GM19351 (cell line): ENCODE data around the gene SYN1.

Experiments used
- ATAC-seq: cut with Tn5 transposase; IDR thresholded peaks from one replicate; pipeline ENCODE4 v1.9.1; 2021; ENCODE audit warnings: mild to moderate bottlenecking, moderate library complexity; ENCODE audit not compliant: unreplicated experiment

The SYN1 gene

DNA sequence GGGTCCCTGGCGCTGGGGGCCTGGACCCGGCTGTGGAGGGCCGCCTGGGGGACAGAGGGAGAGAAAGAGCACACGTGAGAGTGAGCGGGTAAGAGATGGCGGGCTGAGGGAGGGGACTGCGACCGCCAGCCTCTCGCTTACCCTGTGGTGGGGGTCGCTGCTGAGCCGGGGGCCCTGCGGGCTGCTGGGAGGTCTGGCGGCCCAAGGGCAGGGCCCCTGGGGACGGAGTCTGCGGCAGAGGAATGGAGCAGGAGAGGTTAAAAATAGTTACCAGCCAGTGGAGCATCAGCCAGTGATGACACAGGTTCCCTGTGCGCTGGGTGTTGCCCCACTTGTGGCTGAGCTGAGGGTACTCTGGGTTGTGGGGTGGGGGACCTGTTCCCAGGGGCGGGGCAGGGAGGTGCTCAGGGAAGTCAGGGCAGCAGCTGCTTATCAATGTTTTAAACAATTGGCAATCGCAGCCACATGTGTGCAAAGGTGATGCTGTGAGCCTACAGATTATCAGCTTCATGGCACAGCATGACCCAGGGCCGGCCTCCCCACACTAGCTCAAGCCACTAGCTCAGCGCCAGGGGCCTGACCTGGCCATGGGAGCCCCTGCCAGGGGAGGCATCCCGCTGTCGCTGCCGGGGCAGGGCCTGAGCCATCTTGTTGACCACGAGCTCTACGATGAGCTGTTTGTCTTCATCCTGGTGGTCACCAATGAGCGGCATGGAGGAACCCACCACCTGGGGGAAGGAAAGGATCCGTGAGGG lies 44.9 kb downstream of the SYN1 start:
- no peak for ATAC-seq

DNA sequence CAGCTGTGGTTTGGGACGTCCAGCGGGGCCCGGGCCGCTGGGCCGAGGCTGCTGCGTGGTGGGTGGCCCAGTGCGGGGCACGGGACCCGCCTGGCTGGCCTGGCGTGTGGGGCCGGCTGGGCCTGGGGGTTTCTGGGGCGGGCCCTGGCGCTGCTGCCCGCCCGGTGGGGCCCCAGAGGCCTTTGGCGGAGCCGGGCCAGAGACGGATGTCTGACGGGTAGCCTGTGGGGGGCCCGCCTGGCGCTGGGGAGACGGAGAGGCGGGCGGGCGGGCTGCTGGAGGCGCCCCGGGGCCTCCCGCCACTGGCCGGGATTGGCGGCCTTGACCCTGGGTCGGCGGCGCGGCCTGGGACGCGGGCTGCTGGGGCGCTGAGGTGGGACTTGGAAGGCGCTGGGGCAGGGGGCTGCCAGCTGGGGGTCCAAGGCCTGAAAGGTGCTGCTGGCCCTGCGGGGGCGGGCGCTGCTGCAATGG lies 45.5 kb downstream of the SYN1 start:
- ATAC-seq = no peak

DNA sequence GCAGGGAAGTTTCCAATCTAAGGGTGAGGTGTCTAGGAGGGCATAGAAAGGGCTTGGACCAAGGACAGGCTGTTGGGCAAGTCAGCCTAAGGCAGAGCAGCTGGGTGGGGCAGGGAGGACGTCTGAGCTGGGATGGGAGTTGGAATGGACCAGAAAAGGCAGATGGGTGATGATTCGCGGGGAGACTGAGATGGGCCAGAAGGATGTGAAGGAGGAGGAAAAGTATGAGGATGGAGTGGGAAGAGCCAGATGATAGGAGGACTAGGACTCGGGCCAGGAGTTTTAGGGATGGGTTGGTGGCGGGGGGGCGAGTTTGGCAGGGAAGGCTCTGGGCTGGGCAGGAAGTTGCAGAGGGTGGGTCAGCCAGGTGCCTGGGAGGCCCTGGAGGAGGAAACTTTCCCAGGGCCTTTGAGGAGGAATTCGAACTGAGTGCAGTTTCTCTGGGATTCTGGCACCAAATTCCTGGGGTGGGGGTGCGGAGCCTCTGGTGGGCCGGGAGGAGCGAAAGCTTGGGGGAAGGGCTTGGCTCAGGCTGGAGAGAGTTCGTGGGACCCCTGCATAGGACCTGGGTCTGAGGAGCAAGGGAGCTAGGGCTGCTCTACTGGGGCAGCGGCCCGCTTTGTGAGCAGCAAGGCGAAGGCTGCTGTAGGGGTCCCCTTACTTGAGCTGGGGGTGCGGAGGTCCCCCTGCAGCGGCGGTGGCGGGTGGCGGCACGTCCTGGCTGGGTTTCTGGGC lies 46.1 kb downstream of the SYN1 start:
- ATAC-seq = no peak

DNA sequence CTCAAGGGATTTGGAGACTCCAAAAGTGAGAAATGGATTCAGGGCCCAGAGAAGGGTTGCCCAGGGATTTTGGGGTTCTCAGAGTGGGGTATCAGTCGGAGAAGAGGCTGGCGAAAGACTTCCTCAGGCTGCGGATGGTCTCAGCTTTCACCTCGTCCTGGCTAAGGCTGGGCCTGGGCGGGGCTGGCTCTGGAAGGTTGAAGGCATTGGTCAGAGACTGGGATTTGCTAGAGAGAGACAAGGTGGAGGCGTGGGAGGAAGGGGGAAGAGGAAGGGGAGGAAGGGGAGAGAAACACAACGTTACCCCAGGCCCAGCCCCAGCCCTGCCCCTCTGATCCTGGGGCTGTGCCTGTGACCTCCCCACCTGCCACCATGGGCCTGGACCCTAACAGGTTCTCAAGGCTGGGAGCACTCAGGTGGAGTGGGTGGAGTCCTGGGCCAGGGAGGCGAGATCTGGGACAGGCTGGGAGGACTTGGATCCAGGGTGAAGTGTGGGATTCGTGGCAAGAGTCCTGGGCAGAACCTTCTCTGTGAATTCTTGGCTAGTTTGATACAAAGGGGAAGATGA lies 46.8 kb downstream of the SYN1 start:
- no peak for ATAC-seq

DNA sequence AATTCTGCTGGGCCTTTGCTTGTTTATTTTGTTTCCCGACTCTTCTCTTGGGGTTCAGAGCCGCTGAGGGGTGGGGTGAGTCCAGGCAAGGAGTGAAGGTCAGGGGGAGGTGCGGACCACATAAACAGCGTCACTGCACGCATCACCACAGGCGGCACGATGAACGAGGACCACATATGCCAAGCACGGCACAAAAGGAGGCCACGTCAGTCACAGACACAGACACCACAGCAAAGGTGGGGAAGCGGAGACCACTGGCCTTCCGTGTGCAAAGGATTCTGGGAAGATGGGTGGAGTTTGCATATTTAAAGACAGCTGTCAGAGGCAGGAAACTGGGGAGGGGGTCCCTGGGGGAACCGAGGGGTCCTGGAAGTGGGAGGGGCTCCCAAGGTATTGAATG lies 47.8 kb downstream of the SYN1 start:
- no peak for ATAC-seq

DNA sequence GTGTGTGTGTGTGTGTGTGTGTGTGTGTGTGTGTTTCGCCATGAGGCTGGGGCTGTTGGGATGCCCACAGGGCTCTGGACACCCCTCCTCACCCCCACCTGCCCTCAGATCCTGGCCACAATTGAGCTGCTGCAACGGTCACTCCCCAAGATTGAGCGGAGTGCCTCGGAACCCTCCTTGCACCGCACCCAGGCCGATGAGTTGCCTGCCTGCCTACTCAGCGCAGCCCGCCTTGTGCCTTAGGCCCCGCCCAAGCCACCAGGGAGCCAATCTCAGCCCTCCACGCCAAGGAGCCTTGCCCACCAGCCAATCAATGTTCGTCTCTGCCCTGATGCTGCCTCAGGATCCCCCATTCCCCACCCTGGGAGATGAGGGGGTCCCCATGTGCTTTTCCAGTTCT lies 48.4 kb downstream of the SYN1 start:
- ATAC-seq = no peak

DNA sequence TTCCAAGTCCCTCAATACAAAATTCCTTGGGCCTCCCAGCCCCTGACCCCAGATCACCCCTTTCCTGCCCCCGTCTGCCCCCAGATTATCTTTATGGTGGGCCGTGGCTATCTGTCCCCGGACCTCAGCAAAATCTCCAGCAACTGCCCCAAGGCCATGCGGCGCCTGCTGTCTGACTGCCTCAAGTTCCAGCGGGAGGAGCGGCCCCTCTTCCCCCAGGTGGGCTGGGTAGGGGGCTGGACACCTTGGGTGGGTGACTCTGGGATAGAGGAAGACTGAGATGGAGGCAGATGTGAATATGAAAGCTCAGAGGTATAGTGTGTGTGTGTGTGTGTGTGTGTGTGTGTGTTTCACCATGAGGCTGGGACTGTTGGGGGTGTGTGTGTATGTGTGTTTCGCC lies 48.9 kb downstream of the SYN1 start:
- ATAC-seq = no peak

DNA sequence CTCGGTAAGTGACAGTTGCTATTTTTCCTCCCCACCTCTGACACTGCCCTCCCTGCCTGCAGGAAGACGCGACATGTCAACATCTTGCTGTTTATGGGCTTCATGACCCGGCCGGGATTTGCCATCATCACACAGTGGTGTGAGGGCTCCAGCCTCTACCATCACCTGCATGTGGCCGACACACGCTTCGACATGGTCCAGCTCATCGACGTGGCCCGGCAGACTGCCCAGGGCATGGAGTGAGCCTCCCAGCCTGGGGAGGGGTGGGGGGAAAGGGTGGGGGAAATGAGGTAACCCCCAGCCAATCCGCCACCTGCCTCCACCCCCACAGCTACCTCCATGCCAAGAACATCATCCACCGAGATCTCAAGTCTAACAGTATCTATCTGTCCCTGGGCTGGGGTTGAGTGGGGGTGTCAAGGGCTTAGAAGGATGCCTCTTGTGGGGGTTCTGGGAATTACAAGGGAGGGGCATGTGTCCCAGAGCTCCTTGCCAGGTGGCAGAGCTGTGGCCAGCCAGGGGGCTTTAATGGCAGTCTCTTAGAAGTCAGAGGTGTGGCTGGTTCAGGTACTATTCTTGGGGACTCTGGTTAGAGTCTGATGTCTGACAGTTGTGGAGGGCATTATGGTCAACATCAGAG lies 50.9 kb downstream of the SYN1 start:
- no peak for ATAC-seq

DNA sequence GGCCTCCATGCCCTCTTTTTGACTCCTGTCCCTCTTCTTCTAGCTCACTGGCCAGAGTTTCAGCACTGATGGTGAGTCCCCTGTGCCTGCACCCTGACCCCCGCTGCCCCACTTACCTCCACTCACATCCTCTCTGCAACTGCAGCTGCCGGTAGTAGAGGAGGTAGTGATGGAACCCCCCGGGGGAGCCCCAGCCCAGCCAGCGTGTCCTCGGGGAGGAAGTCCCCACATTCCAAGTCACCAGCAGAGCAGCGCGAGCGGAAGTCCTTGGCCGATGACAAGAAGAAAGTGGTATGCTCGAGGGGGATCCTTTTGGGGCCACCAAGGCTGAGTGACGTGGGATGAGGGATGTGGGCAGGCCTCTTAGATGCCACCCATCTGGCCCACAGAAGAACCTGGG lies 52.8 kb downstream of the SYN1 start:
- no peak for ATAC-seq

DNA sequence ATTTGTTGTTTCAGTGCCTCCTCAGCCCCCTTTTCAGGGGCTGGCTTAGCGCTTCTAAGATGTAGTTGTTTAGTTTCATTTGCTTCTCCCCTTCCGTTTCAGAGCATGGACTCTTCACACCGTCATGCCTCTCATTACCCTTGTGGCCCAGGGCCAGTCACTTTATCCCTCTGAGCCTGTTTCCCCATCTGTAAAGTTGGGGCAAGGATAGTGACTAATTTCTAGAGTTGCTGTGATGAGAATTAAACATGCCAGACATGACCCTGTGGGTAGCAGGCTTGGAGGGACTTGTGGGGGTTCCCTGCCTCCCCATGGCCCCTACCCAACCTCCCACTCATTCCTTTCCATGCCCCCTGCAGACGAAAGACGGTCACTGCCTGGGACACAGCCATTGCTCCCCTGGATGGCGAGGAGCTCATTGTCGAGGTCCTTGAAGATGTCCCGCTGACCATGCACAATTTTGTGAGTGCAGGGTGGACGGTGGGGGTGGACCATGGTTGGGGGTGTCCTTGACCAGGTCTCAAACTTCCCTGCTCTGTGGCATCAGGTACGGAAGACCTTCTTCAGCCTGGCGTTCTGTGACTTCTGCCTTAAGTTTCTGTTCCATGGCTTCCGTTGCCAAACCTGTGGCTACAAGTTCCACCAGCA lies 55.1 kb downstream of the SYN1 start:
- ATAC-seq = no peak

DNA sequence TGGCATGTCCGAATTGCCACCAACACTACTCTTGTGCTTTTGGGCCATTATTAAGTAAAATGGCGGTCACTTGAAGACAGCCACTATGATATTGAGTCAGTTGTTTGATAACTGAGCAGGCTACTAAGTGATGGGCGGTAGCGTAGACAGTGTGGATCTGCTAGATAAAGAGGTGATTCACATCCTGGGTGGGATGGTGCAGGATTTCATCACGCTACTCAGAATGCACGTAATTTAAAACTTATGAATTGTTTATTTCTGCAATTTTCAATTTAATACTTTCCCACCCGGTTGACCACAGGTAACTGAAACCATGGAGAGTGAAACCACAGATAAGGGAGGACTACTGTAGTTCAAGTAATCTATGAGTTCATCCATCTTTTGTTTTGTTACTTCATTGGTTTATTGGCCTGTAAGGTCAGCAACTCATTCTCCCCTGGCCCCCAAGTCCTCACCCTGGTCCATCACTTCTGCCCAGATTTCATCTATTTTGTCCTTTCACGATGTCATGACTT lies 55.8 kb downstream of the SYN1 start:
- no peak for ATAC-seq

DNA sequence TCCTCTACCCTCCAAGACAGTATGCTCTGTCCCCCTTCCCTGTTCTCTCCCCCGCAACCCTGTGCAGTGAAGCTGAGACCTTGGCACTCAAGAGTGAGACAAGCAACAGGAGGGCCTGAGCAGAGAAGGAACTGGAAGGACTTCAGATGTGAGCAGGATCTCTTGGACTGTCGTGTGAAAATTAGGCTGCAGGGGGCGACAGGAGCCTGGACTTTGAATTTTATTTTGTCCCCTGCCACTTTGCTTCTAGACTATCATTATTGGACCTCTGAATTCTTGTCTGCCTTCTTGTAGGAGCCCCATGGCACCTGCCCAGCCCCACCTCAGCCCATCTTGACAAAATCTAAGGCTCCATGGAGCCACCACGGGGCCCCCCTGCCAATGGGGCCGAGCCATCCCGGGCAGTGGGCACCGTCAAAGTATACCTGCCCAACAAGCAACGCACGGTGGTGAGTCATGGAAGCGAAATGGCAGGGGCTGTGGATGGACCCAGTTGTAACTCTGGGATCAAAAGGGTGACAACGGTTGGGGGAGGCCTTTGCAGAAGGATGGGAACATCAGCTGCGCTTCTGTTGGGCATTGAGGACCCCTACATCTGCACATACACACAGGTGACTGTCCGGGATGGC lies 56.9 kb downstream of the SYN1 start:
- ATAC-seq = no peak

DNA sequence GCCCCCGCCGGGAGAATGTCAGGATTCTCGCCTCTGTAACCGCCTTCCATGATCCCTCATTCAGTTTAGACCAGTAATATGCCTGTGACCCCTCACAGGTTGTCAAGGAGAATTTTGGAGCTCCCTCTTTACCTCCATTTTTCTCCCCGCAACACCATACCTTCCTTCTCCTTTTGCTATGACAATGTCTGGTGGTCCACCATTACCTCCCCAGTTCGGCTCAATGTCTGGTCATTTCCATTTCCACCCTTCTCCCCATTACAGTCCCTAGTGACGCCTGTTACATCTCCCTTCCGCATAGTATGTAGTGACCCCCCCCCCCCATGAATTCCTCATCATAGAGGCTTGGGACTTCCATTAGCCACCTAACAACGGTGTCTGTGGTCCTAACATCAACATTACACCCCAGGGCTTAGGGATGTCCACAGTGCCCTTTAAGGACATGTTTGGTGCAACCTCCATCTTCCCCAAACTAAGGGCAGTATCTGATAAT lies 58.0 kb downstream of the SYN1 start:
- no peak for ATAC-seq

DNA sequence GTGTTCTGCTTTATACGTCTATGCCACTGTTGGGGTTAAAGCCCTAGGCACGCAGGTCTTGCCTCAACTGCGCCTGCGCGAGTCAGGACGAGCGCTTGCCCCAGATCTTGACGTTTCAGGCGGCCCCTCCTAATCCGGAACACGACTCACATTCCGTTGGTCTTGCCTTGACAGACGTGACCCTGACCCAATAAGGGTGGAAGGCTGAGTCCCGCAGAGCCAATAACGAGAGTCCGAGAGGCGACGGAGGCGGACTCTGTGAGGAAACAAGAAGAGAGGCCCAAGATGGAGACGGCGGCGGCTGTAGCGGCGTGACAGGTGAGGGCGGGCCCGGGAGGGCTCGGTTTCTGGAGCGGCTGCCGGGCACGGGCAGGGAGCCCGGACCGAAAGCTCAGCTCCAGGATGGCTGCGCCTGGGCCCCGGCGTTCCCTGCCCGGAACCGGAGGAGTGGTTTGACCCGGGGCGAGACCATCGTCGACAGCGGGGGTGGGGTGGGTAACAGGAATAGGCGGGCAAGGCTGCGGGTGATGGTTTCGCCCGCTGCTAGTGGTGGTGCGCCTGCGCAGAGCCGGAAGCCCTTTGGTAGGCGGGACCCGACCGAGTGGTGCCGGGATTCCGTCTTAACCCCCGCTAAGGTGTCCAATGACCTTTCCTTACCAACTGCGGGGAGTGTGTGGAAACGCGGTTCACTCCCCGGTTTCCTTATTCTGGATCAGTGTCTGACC lies 58.6 kb downstream of the SYN1 start, which contains the start of gene ARAF:
ARAF (plus strand) TSS at position 272 of the 725 bp plus-strand sequence. CDS start 1,763 bp downstream, outside the sequence.
- peak; percentile 92 for ATAC-seq

DNA sequence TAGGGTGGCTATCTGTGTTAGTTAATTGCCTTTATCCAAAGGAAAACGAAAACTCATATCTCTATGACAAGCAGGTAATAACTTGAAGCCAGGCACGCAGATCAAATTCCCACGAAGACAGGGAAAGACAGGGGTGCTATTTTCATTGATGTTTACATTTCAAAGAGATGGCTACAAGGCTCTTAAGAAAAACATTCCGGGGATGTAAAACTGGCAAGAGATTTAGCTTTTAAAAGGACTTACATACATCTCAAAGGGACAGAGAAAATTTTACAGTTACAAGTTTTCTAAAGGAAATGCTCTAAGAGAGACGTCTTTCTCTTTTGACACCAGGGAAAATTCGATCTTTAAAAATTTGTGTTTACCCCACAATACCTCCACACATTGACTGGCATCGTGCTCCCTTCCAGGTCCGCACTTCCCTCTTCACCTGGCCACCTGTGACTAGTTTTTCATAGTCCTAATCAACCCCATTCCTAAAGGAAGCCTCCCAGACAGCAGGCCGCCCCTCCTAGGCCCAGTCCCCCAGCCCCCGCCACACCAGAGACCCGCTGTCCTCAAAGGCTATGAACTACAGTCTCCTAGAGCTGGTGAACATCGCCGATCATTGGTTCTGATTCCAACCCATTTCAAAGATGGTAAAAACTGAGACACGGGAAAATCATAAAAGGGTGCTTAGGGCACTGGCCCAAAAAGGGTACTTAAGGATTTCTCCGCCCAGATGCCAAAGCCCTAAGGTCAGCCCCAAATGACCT lies 59.3 kb downstream of the SYN1 start:
- no peak for ATAC-seq

DNA sequence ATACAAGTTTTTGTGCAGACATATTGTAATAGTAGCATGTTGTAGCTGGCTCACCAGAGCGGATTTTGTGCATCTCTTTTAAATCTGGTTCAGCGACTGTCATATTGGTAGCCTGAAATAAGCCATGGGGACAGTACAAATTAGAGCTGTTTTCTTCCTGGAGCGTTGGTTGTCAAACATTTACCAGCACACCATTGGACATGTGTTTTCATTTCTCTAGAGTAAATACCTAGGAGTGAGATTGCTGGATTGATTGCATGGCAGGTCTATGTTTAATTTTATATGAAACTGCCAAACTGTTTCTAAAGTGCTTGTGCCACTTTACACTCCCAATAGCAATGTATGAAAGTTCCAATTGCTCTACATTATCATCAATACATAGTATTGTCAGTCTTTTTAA lies 61.2 kb downstream of the SYN1 start:
- no peak for ATAC-seq

DNA sequence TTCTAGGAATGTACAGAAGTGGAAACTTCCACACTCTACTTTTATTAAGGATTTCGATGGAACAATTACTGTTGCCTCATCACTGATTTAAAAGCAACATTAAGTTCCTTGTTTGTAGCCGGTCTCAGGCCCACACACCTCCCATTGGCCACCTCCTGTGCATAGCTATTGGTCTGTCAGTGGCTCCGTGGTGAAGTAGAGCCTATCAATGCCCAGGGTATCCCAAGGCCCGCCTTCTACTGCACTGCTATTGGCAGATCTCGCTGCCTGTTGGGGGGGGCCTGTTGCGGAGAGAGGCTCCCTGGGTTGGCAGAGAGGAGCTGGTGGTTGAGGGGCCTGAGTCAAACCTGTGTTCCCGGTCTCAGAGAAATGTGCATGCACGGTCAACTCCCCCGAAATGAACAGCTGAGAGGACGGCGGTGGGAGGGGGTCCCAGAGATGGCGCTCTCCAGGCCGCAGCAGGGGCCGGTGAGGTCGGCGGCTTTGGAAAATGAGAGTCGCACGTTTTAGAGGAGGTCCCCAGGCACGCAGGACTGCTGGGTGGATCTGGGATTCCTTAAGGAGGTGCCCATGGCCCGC lies 63.5 kb downstream of the SYN1 start:
- ATAC-seq = peak; percentile 66

DNA sequence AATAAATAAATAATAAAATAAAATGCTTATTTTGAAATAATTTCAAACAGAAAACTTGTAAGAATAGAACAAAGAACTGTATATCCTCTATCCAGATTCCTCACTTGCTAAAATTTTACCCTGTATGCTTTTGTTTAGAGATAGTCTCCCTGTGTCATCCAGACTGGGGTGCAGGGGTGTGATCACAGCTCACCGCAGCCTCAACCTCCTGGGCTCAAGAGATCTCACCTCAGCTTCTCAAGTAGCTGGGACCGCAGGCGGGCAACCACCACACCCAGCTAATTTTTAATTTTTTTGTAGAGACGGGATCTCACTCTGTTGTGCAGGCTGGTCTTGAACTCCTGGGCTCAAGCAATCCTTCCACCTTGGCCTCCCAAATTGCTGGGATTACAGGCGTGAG lies 76.2 kb downstream of the SYN1 start:
- ATAC-seq = no peak
